Measurements from ENCODE around the gene PDP2. TPM values are rescaled to one million over a fixed set of nuclear protein-coding genes. Genes with fewer than 3 reads are reported as not detected.
A peak's percentile ranks its signal among the peaks of the same experiment; 100 is the strongest.
"Not testable (repeated sequence)": the region's sequence is repeated elsewhere in the genome, so short reads cannot be mapped to it uniquely, and the experiment has no call there.

Gene PDP2
- total and polyA plus RNA-seq, 11 donors, result 1.1 to 7.5 (median 3.5) TPM

GRCh38 chr16:66894055-66894454, 13.7 kb downstream of the PDP2 start:
- WGBS, 4 donors, result 71 to 90% (median 76%) methylated on average over 1 to 2 of the region's 2 CpGs
- ATAC-seq, result peak in 1 of 4 donors; percentile 5
- intact Hi-C loops (cut with DNase I), result loop anchor here in 5 of 10 donors (2.0 to 10.0 kb wide), 3 partner anchors 51 to 261 kb away; partner anchors contain the start of genes B3GNT9 (in 4 of the 5), FBXL8 (in 4 of the 5) and TRADD (in 4 of the 5)

GRCh38 chr16:66894948-66895688, 14.8 kb downstream of the PDP2 start:
- TF ChIP-seq CTCF (IDR thresholded peaks at IDR 0.05) (peak; percentile 73 to 87 (median 81)), POLR2A (IDR thresholded peaks at IDR 0.05) (no peak)
- Histone ChIP-seq H3K4me1 (peaks cover 0 to 27% (median 17%) of the 10 kb centered on the region in 12 donors), H3K9me3 (no peaks in the 10 kb centered on the region), H3K36me3 (peaks cover 0 to 4% (median 0%) of the 10 kb centered on the region in 9 donors), H3K27me3 (no peaks in the 10 kb centered on the region), H3K4me3 (no peak overlapping the region), H3K27ac (peak overlapping the region in 5 of 12 donors; percentile 27 to 67 (median 52))
- ATAC-seq, result peak; percentile 58 to 77 (median 73)
- WGBS, 4 donors, result 38 to 44% (median 40%) methylated on average over 11 of the region's 11 CpGs
- intact Hi-C loops (cut with DNase I), result loop anchor here in 6 of 10 donors (2.0 to 10.0 kb wide), 6 partner anchors 37 to 260 kb away; partner anchors contain the start of genes B3GNT9 (in 4 of the 6), FBXL8 (in 4 of the 6), TRADD (in 4 of the 6) and CES2 (in 1 of the 6)
- peak in 4 of 5 donors; percentile 70 to 76 (median 72) for DNase-seq

More at GRCh38 chr16:66894055-66894454, 13.7 kb downstream of the PDP2 start:
- DNase-seq, result no peak
- Histone ChIP-seq H3K27me3 (no peaks in the 10 kb centered on the region), H3K36me3 (peaks cover 0 to 4% (median 0%) of the 10 kb centered on the region in 9 donors), H3K4me3 (no peak overlapping the region), H3K4me1 (peaks cover 0 to 16% (median 6%) of the 10 kb centered on the region in 12 donors), H3K27ac (no peak overlapping the region), H3K9me3 (no peaks in the 10 kb centered on the region)
- TF ChIP-seq CTCF (IDR thresholded peaks at IDR 0.05), result no peak
- TF ChIP-seq POLR2A (IDR thresholded peaks at IDR 0.05), result no peak

- TF ChIP-seq POLR2A (IDR thresholded peaks at IDR 0.05) (no peak), CTCF (IDR thresholded peaks at IDR 0.05) (no peak)
- peaks cover 0 to 32% (median 21%) of the 10 kb centered on the region in 12 donors for H3K4me1 ChIP-seq
- WGBS, 4 donors, result 65 to 72% (median 69%) methylated on average over 5 of the region's 5 CpGs
Measured at GRCh38 chr16:66895689-66895979, 15.3 kb downstream of the PDP2 start.

DNA sequence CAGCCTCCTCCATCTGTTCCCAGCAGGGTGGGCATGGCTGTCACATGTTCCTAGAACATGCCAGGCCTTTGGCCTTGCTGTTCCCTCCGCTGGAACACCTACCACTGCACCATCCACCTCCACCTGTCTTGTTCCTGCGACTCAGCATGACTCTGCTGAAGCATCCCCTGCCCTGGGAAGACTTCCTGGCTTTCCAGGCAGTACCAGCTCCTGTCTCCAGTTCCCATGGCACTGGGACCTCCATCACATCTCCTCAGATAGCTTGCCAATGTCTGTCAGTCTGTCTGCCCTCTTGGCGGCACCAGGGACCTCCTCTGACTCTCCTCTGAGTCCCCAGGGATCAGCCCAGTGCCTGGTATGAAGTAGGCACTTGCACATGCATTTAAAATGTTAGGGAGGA, 15.7 kb downstream of the PDP2 start:
- Histone ChIP-seq H3K4me1 (peaks cover 0 to 36% (median 25%) of the 10 kb centered on the region in 12 donors), H3K4me3 (no peak overlapping the region), H3K27me3 (no peaks in the 10 kb centered on the region), H3K36me3 (peaks cover 0 to 4% (median 0%) of the 10 kb centered on the region in 9 donors), H3K27ac (peak overlapping the region in 1 of 12 donors; percentile 67), H3K9me3 (no peaks in the 10 kb centered on the region)
- DNase-seq (no peak), ATAC-seq (no peak)
- no peak for TF ChIP-seq CTCF (IDR thresholded peaks at IDR 0.05)
- 90 to 95% (median 93%) methylated on average over 3 of the region's 3 CpGs for WGBS, 4 donors
- intact Hi-C loops (cut with DNase I), result loop anchor here in 6 of 10 donors (2.0 to 10.0 kb wide), 6 partner anchors 36 to 259 kb away; partner anchors contain the start of genes B3GNT9 (in 4 of the 6), FBXL8 (in 4 of the 6), TRADD (in 4 of the 6) and CES2 (in 1 of the 6)

More at GRCh38 chr16:66895689-66895979, 15.3 kb downstream of the PDP2 start:
- ATAC-seq (no peak), DNase-seq (peak in 1 of 5 donors; percentile 27)
- no peak overlapping the region for H3K4me3 ChIP-seq
- peak overlapping the region in 5 of 12 donors; percentile 27 to 67 (median 52) for H3K27ac ChIP-seq
- peaks cover 0 to 4% (median 0%) of the 10 kb centered on the region in 9 donors for H3K36me3 ChIP-seq
- no peaks in the 10 kb centered on the region for H3K9me3 ChIP-seq
- no peaks in the 10 kb centered on the region for H3K27me3 ChIP-seq
- intact Hi-C loops (cut with DNase I), result loop anchor here in 6 of 10 donors (2.0 to 10.0 kb wide), 6 partner anchors 37 to 259 kb away; partner anchors contain the start of genes B3GNT9 (in 4 of the 6), FBXL8 (in 4 of the 6), TRADD (in 4 of the 6) and CES2 (in 1 of the 6)

- ATAC-seq, H3K4me3 ChIP-seq, H3K36me3 ChIP-seq, H3K27me3 ChIP-seq, DNase-seq, H3K27ac ChIP-seq, H3K9me3 ChIP-seq: not testable (repeated sequence)
- 78 to 89% (median 82%) methylated on average over 5 of the region's 5 CpGs for WGBS, 4 donors
- intact Hi-C loops (cut with DNase I), result loop anchor here in 6 of 10 donors (1.0 to 10.0 kb wide), 6 partner anchors 33 to 258 kb away; partner anchors contain the start of genes B3GNT9 (in 4 of the 6), FBXL8 (in 4 of the 6), TRADD (in 4 of the 6) and CES2 (in 1 of the 6)
- peaks cover 0 to 43% (median 30%) of the 10 kb centered on the region in 12 donors for H3K4me1 ChIP-seq
Measured at GRCh38 chr16:66896682-66897081, 16.4 kb downstream of the PDP2 start.
